MCF 10A (cell line): Measurements from ENCODE around the gene HES2. TPM values are rescaled to one million over a fixed set of nuclear protein-coding genes. Genes with fewer than 3 reads are reported as not detected.

Experiments
- BruUV-seq: library from RNA; stranded (reverse); fragments of 400-500 nt; replicated peaks from 2 replicates; lab custom pipeline; 2021; lab: Mats Ljungman, UMichigan
- CTCF ChIA-PET: fragments of 300-600 bp; sonication (Branson Sonifier 250); formaldehyde crosslinking; extraction: SDS; loops from one replicate; lab custom pipeline; 2021; ENCODE audit warnings: antibody characterized with exemption, inconsistent platforms; lab: Yijun Ruan, JAX
- POLR2A ChIA-PET: fragments of 300-600, 350-650 bp; sonication (Branson Sonifier 250); formaldehyde crosslinking; extraction: SDS; loops from one replicate; lab custom pipeline; 2020; ENCODE audit warnings: antibody characterized with exemption, inconsistent platforms; lab: Yijun Ruan, JAX
- DNase-seq: peaks from one replicate; pipeline ENCODE4 v3.0.0-alpha.2; 2018; ENCODE audit not compliant: unreplicated experiment
- H3K27ac Mint-ChIP-seq: one replicate; pipeline ENCODE4 v1.8.0; 2022; ENCODE audit warnings: mild to moderate bottlenecking, low read depth, mixed read lengths; ENCODE audit not compliant: unreplicated experiment
- H3K27me3 Mint-ChIP-seq: one replicate; pipeline ENCODE4 v1.8.0; 2022; ENCODE audit warnings: mixed read lengths; ENCODE audit not compliant: insufficient read depth, unreplicated experiment
- H3K36me3 Mint-ChIP-seq: one replicate; pipeline ENCODE4 v1.8.0; 2022; ENCODE audit warnings: mild to moderate bottlenecking, moderate library complexity, mixed read lengths; ENCODE audit not compliant: insufficient read depth, unreplicated experiment
- H3K4me1 Mint-ChIP-seq: one replicate; pipeline ENCODE4 v1.8.0; 2022; ENCODE audit warnings: mixed read lengths; ENCODE audit not compliant: insufficient read depth, unreplicated experiment
- H3K4me3 Mint-ChIP-seq: one replicate; pipeline ENCODE4 v1.8.0; 2022; ENCODE audit warnings: mild to moderate bottlenecking, moderate library complexity, mixed read lengths; ENCODE audit not compliant: unreplicated experiment
- H3K9me3 Mint-ChIP-seq: one replicate; pipeline ENCODE4 v1.8.0; 2022; ENCODE audit warnings: mixed read lengths; ENCODE audit not compliant: unreplicated experiment
- intact Hi-C: fragments of 100-400 bp; cut with micrococcal nuclease; formaldehyde crosslinking; loops from 2 replicates; pipeline ENCODE4 v1.14.1; 2022
- total RNA-seq: library from RNA; stranded (reverse); gene quantifications from 2 replicates; pipeline ENCODE4 v1.2.3, GENCODE V29; 2022
- TF ChIP-seq, protein P1 (sequence below): fragments of 200-600 bp; IDR thresholded peaks from one replicate; pipeline ENCODE4 v1.8.0; 2022; ENCODE audit warnings: antibody characterized with exemption, mild to moderate bottlenecking; ENCODE audit not compliant: unreplicated experiment

HES2 gene
- total RNA-seq, 1 experiment from 2014 or later = 7.6 TPM

DNA sequence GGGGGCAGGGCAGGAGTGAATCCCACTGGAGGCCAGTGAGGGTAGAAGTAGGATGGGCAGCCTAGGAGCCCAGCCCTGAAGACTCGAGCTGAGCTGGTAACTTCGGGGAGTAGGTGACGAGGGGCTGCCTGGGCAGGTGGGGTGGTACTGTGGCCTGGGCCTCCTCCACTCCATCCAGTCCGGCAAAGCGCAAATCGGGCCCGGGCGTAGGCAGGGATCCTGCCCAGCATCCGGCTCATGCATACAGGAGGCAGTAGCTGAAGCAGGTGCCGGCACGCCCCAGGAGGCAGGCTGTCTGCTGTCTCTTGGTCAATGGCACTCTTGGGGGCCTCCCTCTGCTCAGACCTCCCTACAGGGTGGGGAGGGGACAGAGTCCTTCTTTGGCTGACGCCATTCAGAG lies 47.5 kb upstream of the HES2 start:
- TF ChIP-seq, protein P1, sequence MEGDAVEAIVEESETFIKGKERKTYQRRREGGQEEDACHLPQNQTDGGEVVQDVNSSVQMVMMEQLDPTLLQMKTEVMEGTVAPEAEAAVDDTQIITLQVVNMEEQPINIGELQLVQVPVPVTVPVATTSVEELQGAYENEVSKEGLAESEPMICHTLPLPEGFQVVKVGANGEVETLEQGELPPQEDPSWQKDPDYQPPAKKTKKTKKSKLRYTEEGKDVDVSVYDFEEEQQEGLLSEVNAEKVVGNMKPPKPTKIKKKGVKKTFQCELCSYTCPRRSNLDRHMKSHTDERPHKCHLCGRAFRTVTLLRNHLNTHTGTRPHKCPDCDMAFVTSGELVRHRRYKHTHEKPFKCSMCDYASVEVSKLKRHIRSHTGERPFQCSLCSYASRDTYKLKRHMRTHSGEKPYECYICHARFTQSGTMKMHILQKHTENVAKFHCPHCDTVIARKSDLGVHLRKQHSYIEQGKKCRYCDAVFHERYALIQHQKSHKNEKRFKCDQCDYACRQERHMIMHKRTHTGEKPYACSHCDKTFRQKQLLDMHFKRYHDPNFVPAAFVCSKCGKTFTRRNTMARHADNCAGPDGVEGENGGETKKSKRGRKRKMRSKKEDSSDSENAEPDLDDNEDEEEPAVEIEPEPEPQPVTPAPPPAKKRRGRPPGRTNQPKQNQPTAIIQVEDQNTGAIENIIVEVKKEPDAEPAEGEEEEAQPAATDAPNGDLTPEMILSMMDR = no peak
- BruUV-seq = no TSS peak
- H3K4me3 Mint-ChIP-seq = no peak overlapping the region
- CTCF ChIA-PET = interaction anchor here (1.3 to 3.3 kb wide), 2 partner anchors 29 to 44 kb away, joined by 3 to 12 read pairs; no protein-coding TSS in a partner anchor
- intact Hi-C loops = no loop called here
- H3K27ac Mint-ChIP-seq = no peak overlapping the region
- H3K36me3 Mint-ChIP-seq = peaks cover 55% of the 10 kb centered on the region
- DNase-seq = no peak
- no peaks in the 10 kb centered on the region for H3K9me3 Mint-ChIP-seq
- peaks cover 11% of the 10 kb centered on the region for H3K4me1 Mint-ChIP-seq
- POLR2A ChIA-PET = interaction anchor here (0.6 kb wide), 1 partner anchor 1459 kb away, joined by 3 read pairs; no protein-coding TSS in a partner anchor
- H3K27me3 Mint-ChIP-seq = no peaks in the 10 kb centered on the region

DNA sequence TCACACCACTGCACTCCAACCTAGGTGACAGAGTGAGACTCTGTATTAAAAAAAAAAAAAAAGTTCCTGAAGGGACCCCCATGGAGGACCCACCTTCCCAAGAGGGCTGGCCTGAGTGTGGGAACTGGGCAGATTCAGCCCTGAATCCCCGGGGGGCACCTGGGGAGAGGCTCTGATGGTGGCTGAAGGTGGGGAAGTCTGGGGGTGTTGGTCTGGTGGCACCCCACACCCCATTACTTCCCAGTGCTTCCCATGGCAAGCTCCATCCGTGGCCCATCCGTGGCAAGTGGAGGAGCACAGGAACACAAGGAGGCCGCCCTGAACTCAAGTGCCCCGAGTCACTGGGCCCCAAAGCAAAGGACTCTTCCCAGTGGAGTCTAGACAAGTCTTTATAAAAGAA lies 47.0 kb upstream of the HES2 start:
- H3K36me3 Mint-ChIP-seq = peaks cover 53% of the 10 kb centered on the region

DNA sequence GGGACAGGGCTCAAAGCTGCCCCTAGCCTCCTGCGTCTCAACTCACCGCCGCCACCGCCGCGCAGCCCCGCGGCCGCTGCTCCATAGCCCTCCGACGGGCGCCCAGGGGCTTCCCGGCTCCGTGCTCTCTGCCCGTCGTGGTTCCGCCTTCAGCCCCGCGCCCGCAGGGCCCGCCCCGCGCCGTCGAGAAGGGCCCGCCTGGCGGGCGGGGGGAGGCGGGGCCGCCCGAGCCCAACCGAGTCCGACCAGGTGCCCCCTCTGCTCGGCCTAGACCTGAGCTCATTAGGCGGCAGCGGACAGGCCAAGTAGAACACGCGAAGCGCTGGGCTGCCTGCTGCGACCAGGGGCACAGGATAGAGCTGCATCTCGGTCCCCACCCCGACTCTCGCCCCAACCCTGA lies 46.3 kb upstream of the HES2 start, which contains the start of gene TNFRSF25:
Gene TNFRSF25 (minus strand): TSS at position 151 of the 400 bp plus-strand sequence. CDS start 66 bp downstream, at position 85.
- Mint-ChIP-seq H3K27ac (no peak within 1 kb of the TSS), H3K9me3 (no peaks in the 10 kb centered on the region), H3K4me3 (no peak within 1 kb of the TSS), H3K27me3 (no peaks in the 10 kb centered on the region), H3K4me1 (peaks cover 5% of the 10 kb centered on the region), H3K36me3 (peaks cover 50% of the 10 kb centered on the region)
- no TSS peak for BruUV-seq
- intact Hi-C loops = no loop called here
- POLR2A ChIA-PET = no interaction called here
- TF ChIP-seq, protein P1 = no peak
- CTCF ChIA-PET = interaction anchor here (1.2 kb wide), 1 partner anchor 10 kb away, joined by 5 read pairs; no protein-coding TSS in a partner anchor
- no peak for DNase-seq

More for the DNA sequence above, 47.0 kb upstream of the HES2 start:
- peaks cover 6% of the 10 kb centered on the region for H3K4me1 Mint-ChIP-seq
- DNase-seq = no peak
- no peak overlapping the region for H3K4me3 Mint-ChIP-seq
- ChIA-PET CTCF (interaction anchor here (1.2 to 1.3 kb wide), 2 partner anchors 9 to 43 kb away, joined by 3 to 5 read pairs; no protein-coding TSS in a partner anchor), POLR2A (interaction anchor here (0.6 kb wide), 1 partner anchor 1459 kb away, joined by 3 read pairs; no protein-coding TSS in a partner anchor)
- no TSS peak for BruUV-seq
- no peaks in the 10 kb centered on the region for H3K27me3 Mint-ChIP-seq
- no peak overlapping the region for H3K27ac Mint-ChIP-seq
- intact Hi-C loops = no loop called here
- H3K9me3 Mint-ChIP-seq = no peaks in the 10 kb centered on the region
- TF ChIP-seq, protein P1 = no peak

DNA sequence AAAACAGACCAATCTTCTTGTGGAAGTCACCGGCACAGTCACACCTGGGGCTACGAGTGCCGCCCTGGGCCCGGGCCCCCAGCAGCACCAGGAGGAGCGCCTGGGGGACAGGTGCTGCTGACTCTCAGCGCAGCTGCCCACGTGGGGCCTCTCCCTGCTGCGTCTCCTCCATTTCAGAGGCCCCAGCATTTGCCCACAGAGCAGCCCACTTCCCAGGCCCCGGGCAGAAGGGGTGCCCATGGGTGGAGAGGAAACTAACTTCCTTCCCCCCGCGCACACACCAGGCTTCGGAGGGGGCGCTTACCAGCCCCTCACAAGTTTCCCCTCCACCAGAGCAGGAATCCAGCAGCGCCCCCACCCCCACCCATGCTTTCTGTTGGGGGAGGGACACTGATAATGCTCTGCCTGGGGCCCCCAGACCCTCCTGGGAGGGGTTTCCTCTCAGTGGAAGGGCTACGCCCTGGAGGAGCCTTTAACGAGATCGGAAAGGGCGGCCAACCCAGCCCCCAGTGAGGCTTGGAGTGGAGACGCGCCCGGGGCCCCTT lies 45.8 kb upstream of the HES2 start:
- TF ChIP-seq, protein P1 = no peak
- no peak for DNase-seq
- CTCF ChIA-PET = interaction anchor here (1.2 kb wide), 1 partner anchor 10 kb away, joined by 5 read pairs; no protein-coding TSS in a partner anchor
- Mint-ChIP-seq H3K27ac (no peak overlapping the region), H3K36me3 (peaks cover 50% of the 10 kb centered on the region), H3K9me3 (no peaks in the 10 kb centered on the region), H3K4me3 (no peak overlapping the region), H3K4me1 (peaks cover 5% of the 10 kb centered on the region), H3K27me3 (no peaks in the 10 kb centered on the region)
- BruUV-seq = no TSS peak
- POLR2A ChIA-PET = no interaction called here
- intact Hi-C loops = no loop called here
